OCI-LY1 (cell line): Measurements from ENCODE around the gene FMN1.

ENCODE experiments used
- H2AFZ ChIP-seq: fragments of 200-600 bp; sonication (generic), shearing (Covaris generic); 2 replicates; pipeline ENCODE4 v1.6.0; 2014; ENCODE audit warnings: antibody characterized with exemption, mild to moderate bottlenecking, low read length
- H3F3A ChIP-seq: fragments of 200-600 bp; sonication (generic), shearing (Covaris generic); 2 replicates; pipeline ENCODE4 v1.6.0; 2014; ENCODE audit warnings: mild to moderate bottlenecking, antibody characterized with exemption, low read length, moderate library complexity; ENCODE audit not compliant: insufficient read depth
- H3K27ac ChIP-seq: fragments of 200-600 bp; sonication (generic); 2 replicates; pipeline ENCODE4 v1.5.1; 2014; ENCODE audit warnings: low read length, mixed run types, mild to moderate bottlenecking, low read depth; ENCODE audit not compliant: poor library complexity, severe bottlenecking
- H3K27me3 ChIP-seq: fragments of 200-600 bp; sonication (generic); 2 replicates; pipeline ENCODE4 v1.6.0; 2014; ENCODE audit warnings: antibody characterized with exemption, mild to moderate bottlenecking, low read length, moderate library complexity; ENCODE audit not compliant: insufficient read depth
- H3K36me3 ChIP-seq: fragments of 200-600 bp; sonication (generic); 2 replicates; pipeline ENCODE4 v1.6.1; 2014; ENCODE audit warnings: mild to moderate bottlenecking, antibody characterized with exemption, low read length, moderate library complexity, mixed read lengths; ENCODE audit not compliant: insufficient read depth
- H3K4me1 ChIP-seq: fragments of 200-600 bp; sonication (generic); 2 replicates; pipeline ENCODE4 v1.5.1; 2014; ENCODE audit warnings: mild to moderate bottlenecking, low read length, moderate library complexity; ENCODE audit not compliant: insufficient read depth, severe bottlenecking
- H3K4me2 ChIP-seq: fragments of 200-600 bp; sonication (generic), shearing (Covaris generic); 2 replicates; pipeline ENCODE4 v1.6.1; 2014; ENCODE audit warnings: low read length
- H3K4me3 ChIP-seq: fragments of 200-600 bp; sonication (generic); 2 replicates; pipeline ENCODE4 v1.5.1; 2014; ENCODE audit warnings: low read length, low read depth, mild to moderate bottlenecking, mixed read lengths; ENCODE audit not compliant: poor library complexity, severe bottlenecking
- H3K79me2 ChIP-seq: fragments of 200-600 bp; shearing (Covaris generic); 2 replicates; pipeline ENCODE4 v1.6.1; 2016; ENCODE audit warnings: mixed run types, low read length, mixed read lengths; ENCODE audit not compliant: insufficient read depth
- H3K9ac ChIP-seq: fragments of 200-600 bp; sonication (generic), shearing (Covaris generic); 2 replicates; pipeline ENCODE4 v1.6.1; 2014; ENCODE audit warnings: mild to moderate bottlenecking, low read length, mixed read lengths
- H3K9me2 ChIP-seq: fragments of 200-600 bp; sonication (generic), shearing (Covaris generic); 2 replicates; pipeline ENCODE4 v1.6.1; 2014; ENCODE audit warnings: low read depth, mild to moderate bottlenecking, low read length, mixed read lengths
- H3K9me3 ChIP-seq: fragments of 200-600 bp; shearing (Covaris generic); 2 replicates; pipeline ENCODE4 v1.6.1; 2014; ENCODE audit warnings: low read length, mixed read lengths
- H4K20me1 ChIP-seq: fragments of 200-600 bp; sonication (generic), shearing (Covaris generic); 2 replicates; pipeline ENCODE4 v1.6.0; 2016; ENCODE audit warnings: mild to moderate bottlenecking, low read length; ENCODE audit not compliant: insufficient read depth
- CTCF ChIP-seq: fragments of 200-600 bp; sonication (generic), shearing (Covaris generic); IDR thresholded peaks from 2 replicates; pipeline ENCODE4 v1.5.1; 2017; ENCODE audit warnings: mild to moderate bottlenecking, antibody characterized with exemption, low read length, moderate library complexity, mixed read lengths
- EZH2 ChIP-seq: fragments of 200-600 bp; sonication (generic), shearing (Covaris generic); IDR thresholded peaks from 2 replicates; pipeline ENCODE4 v1.8.0; 2017; ENCODE audit warnings: borderline replicate concordance, mixed run types, mild to moderate bottlenecking, antibody characterized with exemption, low read length, moderate library complexity, mixed read lengths

The FMN1 gene

GRCh38 chr15:33145447-33145846 is 49.1 kb downstream of the FMN1 start:
- Histone ChIP-seq H3K9me3 (no peaks in the 10 kb centered on the region), H3K79me2 (no peaks in the 10 kb centered on the region), H3F3A (no peaks in the 10 kb centered on the region), H3K27ac (no peak overlapping the region), H3K36me3 (no peaks in the 10 kb centered on the region), H4K20me1 (no peaks in the 10 kb centered on the region), H3K4me3 (no peak overlapping the region), H3K27me3 (no peaks in the 10 kb centered on the region), H3K4me2 (no peak overlapping the region), H3K4me1 (no peaks in the 10 kb centered on the region), H3K9ac (no peak overlapping the region), H2AFZ (no peak overlapping the region), H3K9me2 (no peaks in the 10 kb centered on the region)
- TF ChIP-seq CTCF, result no peak
- TF ChIP-seq EZH2, result no peak

- TF ChIP-seq EZH2 (no peak), CTCF (no peak)
- H3K9me3 ChIP-seq, result no peaks in the 10 kb centered on the region
- H2AFZ ChIP-seq, result no peak overlapping the region
- H3F3A ChIP-seq, result no peaks in the 10 kb centered on the region
- no peaks in the 10 kb centered on the region for H3K4me1 ChIP-seq
- H3K27me3 ChIP-seq, result no peaks in the 10 kb centered on the region
- no peaks in the 10 kb centered on the region for H3K36me3 ChIP-seq
- H3K79me2 ChIP-seq, result no peaks in the 10 kb centered on the region
- H3K9ac ChIP-seq, result no peak overlapping the region
- H3K4me3 ChIP-seq, result no peak overlapping the region
- no peak overlapping the region for H3K4me2 ChIP-seq
- no peak overlapping the region for H3K27ac ChIP-seq
- no peaks in the 10 kb centered on the region for H3K9me2 ChIP-seq
- H4K20me1 ChIP-seq, result no peaks in the 10 kb centered on the region
Observed at GRCh38 chr15:33142708-33143107, 51.8 kb downstream of the FMN1 start.

- Histone ChIP-seq H3K9ac (no peak overlapping the region), H3K27me3 (no peaks in the 10 kb centered on the region), H3K79me2 (no peaks in the 10 kb centered on the region), H3K4me3 (no peak overlapping the region), H3K9me2 (no peaks in the 10 kb centered on the region), H3K36me3 (no peaks in the 10 kb centered on the region), H3K27ac (no peak overlapping the region), H3F3A (no peaks in the 10 kb centered on the region), H3K4me1 (no peaks in the 10 kb centered on the region), H2AFZ (no peak overlapping the region), H4K20me1 (no peaks in the 10 kb centered on the region), H3K9me3 (no peaks in the 10 kb centered on the region), H3K4me2 (no peak overlapping the region)
- no peak for TF ChIP-seq EZH2
Observed at GRCh38 chr15:33138000-33138399, 56.5 kb downstream of the FMN1 start.

- Histone ChIP-seq H3K9me3 (no peaks in the 10 kb centered on the region), H3F3A (no peaks in the 10 kb centered on the region), H3K27me3 (no peaks in the 10 kb centered on the region), H2AFZ (no peak overlapping the region), H3K27ac (no peak overlapping the region), H4K20me1 (no peaks in the 10 kb centered on the region), H3K4me1 (no peaks in the 10 kb centered on the region), H3K9ac (no peak overlapping the region), H3K36me3 (no peaks in the 10 kb centered on the region), H3K4me3 (no peak overlapping the region), H3K4me2 (no peak overlapping the region), H3K9me2 (no peaks in the 10 kb centered on the region), H3K79me2 (no peaks in the 10 kb centered on the region)
- TF ChIP-seq CTCF (no peak), EZH2 (no peak)
Observed at GRCh38 chr15:33137101-33137500, 57.4 kb downstream of the FMN1 start.
